K562 (cell line): ENCODE data around the gene RGL2. TPM values are rescaled to one million over a fixed set of nuclear protein-coding genes. Genes with fewer than 3 reads are reported as not detected.
A peak's percentile ranks its signal among the peaks of the same experiment; 100 is the strongest.

ENCODE experiments used
- ATAC-seq: fragments of 200-7000 bp; cut with Tn5 transposase; 3 replicates; pipeline ENCODE4 v1.9.1; 2020; ENCODE audit warnings: moderate library complexity
- BruUV-seq: library from RNA; stranded (reverse); fragments of 400-500 nt; replicated peaks from 2 replicates; lab custom pipeline; 2021; lab: Mats Ljungman, UMichigan
- CTCF ChIA-PET: fragments of 300-600 bp; formaldehyde crosslinking; extraction: SDS; loops from one replicate; lab custom pipeline; 2021; ENCODE audit warnings: low intra/inter-chr PET ratio; lab: Yijun Ruan, JAX
- POLR2A ChIA-PET: fragments of 300-600, 350-650 bp; sonication (Branson Sonifier 250); formaldehyde crosslinking; extraction: SDS; loops from one replicate; lab custom pipeline; 2021; ENCODE audit warnings: antibody characterized with exemption, inconsistent platforms; lab: Yijun Ruan, JAX
- DNase-seq, 4 experiments: peaks; one replicate each; pipeline versions ENCODE4 v3.0.0 to v3.0.0-alpha.2; 2011 to 2018; ENCODE audit warnings: low spot score in 3 of 4, mixed read lengths in 3 of 4; ENCODE audit errors: extremely low read depth in 1 of 4
- FAIRE-seq: peaks from 2 replicates; lab custom pipeline; 2011; peaks lifted over from hg19 to GRCh38; lab: Jason Lieb, UNC
- H2AFZ ChIP-seq: 2 replicates; pipeline ENCODE4 v1.6.0; 2011; ENCODE audit warnings: low read depth, low read length, control low read depth, inconsistent platforms
- H3K27ac ChIP-seq: fragments of 200-600 bp; 3 replicates; pipeline ENCODE4 v1.8.0; 2011; ENCODE audit warnings: low read depth, mild to moderate bottlenecking, control low read depth, inconsistent platforms, low read length, moderate library complexity, mixed read lengths; ENCODE audit errors: extremely low read depth
- H3K27me3 ChIP-seq, 2 experiments: fragments of 300-600 bp in 1 of 2; 2 replicates in 1 of 2; 3 replicates in 1 of 2; pipeline versions ENCODE4 v1.6.0 to v1.8.0; 2011; ENCODE audit warnings: inconsistent platforms in 2 of 2, low read length in 2 of 2, mild to moderate bottlenecking in 1 of 2, mixed read lengths in 1 of 2, moderate library complexity in 1 of 2; ENCODE audit not compliant: control insufficient read depth in 2 of 2, insufficient read depth in 2 of 2
- H3K36me3 ChIP-seq: fragments of 300-600 bp; 3 replicates; pipeline ENCODE4 v1.8.0; 2011; ENCODE audit warnings: mild to moderate bottlenecking, low read length, inconsistent platforms; ENCODE audit not compliant: control insufficient read depth, insufficient read depth
- H3K4me1 ChIP-seq, 2 experiments: fragments of 200-600 bp in 1 of 2; replicated peaks in 1 of 2; 2 replicates in 1 of 2; 3 replicates in 1 of 2; pipeline versions ENCODE4 v1.5.1 to v1.8.0; 2011; ENCODE audit warnings: inconsistent platforms in 2 of 2, low read length in 2 of 2, mild to moderate bottlenecking in 1 of 2, mixed read lengths in 1 of 2, moderate library complexity in 1 of 2; ENCODE audit not compliant: control insufficient read depth in 2 of 2, insufficient read depth in 2 of 2
- H3K4me2 ChIP-seq: 2 replicates; pipeline ENCODE4 v1.6.1; 2011; ENCODE audit warnings: low read length, control low read depth, inconsistent platforms, mixed read lengths; ENCODE audit not compliant: insufficient read depth
- H3K4me3 ChIP-seq: fragments of 200-600 bp; sonication (generic), shearing (Covaris generic); 2 replicates; pipeline ENCODE4 v1.5.1; 2016; ENCODE audit warnings: control low read depth, inconsistent platforms
- H3K79me2 ChIP-seq: fragments of 200-600 bp; 3 replicates; pipeline ENCODE4 v1.8.0; 2011; ENCODE audit warnings: low read length, inconsistent platforms; ENCODE audit not compliant: control insufficient read depth, insufficient read depth
- H3K9ac ChIP-seq, 2 experiments: 2 replicates each; pipeline versions ENCODE4 v1.6.0 to v1.6.1; 2011; ENCODE audit warnings: low read depth in 2 of 2, low read length in 2 of 2, control low read depth in 1 of 2, inconsistent platforms in 1 of 2, mild to moderate bottlenecking in 1 of 2, mixed read lengths in 1 of 2; ENCODE audit not compliant: insufficient read depth in 1 of 2
- H3K9me1 ChIP-seq: one replicate; pipeline ENCODE4 v1.6.0; 2011; ENCODE audit warnings: inconsistent platforms, mild to moderate bottlenecking, low read length, moderate library complexity; ENCODE audit not compliant: control insufficient read depth, insufficient read depth
- H3K9me3 ChIP-seq: replicated peaks from 2 replicates; pipeline ENCODE4 v1.5.1; 2011; ENCODE audit warnings: low read depth, low read length, inconsistent platforms; ENCODE audit not compliant: control insufficient read depth, insufficient read depth
- H4K20me1 ChIP-seq: replicated peaks from 2 replicates; pipeline ENCODE4 v1.6.1; 2011; ENCODE audit warnings: low read length, inconsistent platforms, mixed read lengths; ENCODE audit not compliant: control insufficient read depth, insufficient read depth
- C11orf30 ChIP-seq: fragments of 450-650 bp; IDR thresholded peaks from 2 replicates; pipeline ENCODE4 v1.6.1; 2016; ENCODE audit warnings: low read depth, mild to moderate bottlenecking
- HIVEP1 ChIP-seq: fragments of 250-450 bp; sonication (Bioruptor Pico); IDR thresholded peaks from 2 replicates; pipeline ENCODE4 v1.4.0; 2020; ENCODE audit warnings: mild to moderate bottlenecking
- MCM7 ChIP-seq, 2 experiments: fragments of 450-650 bp; IDR thresholded peaks; 2 replicates each; pipeline ENCODE4 v1.6.1; 2016 to 2018
- POLR2A ChIP-seq: fragments of 450-650 bp; conservative IDR thresholded peaks from 2 replicates; pipeline ENCODE4 v1.6.1; 2016
- TEAD1 ChIP-seq, 2 experiments: fragments of 450-650 bp in 1 of 2; sonication (generic) in 1 of 2; formaldehyde crosslinking; IDR thresholded peaks; 2 replicates each; pipeline versions ENCODE4 v1.4.0 to v1.8.0; 2020 to 2022; ENCODE audit warnings: mild to moderate bottlenecking in 2 of 2, missing genetic modification reagents in 1 of 2
- ZNF121 ChIP-seq: sonication (generic); formaldehyde crosslinking; conservative IDR thresholded peaks from 2 replicates; pipeline ENCODE4 v1.8.0; 2022; ENCODE audit warnings: missing genetic modification reagents
- ZNF316 ChIP-seq: fragments of 450-650 bp; IDR thresholded peaks from 2 replicates; pipeline ENCODE4 v1.6.1; 2016
- WGBS: fragments of 100-300 bp; shearing (Covaris generic); methylation state at CpG from one replicate; pipeline ENCODE4 v1.1.6; 2016; ENCODE audit warnings: low coverage, mixed read lengths; ENCODE audit not compliant: insufficient coverage; ENCODE audit errors: missing lambda C conversion rate; 5-methylcytosine and 5-hydroxymethylcytosine counted together
- in situ Hi-C: fragments of 300-500 bp; cut with MboI; formaldehyde crosslinking; loops from 4 replicates; pipeline ENCODE4 v1.15.0; 2018; ENCODE audit warnings: inconsistent platforms, mixed read lengths
- intact Hi-C: fragments of 100-400 bp; cut with micrococcal nuclease; formaldehyde crosslinking; loops from 2 replicates; pipeline ENCODE4 v1.14.2; 2022
- polyA plus RNA-seq, 8 experiments: library from polyadenylated mRNA; depleted of rRNA in 4 of 8; stranded (reverse) in 5 of 8; unstranded in 3 of 8; fragments of >200 nt; fragmentation: Nextera tagmentation in 2 of 8; fragmentation: Illumina TruSeq in 1 of 8; extraction: Ambion mirVana in 2 of 8; extraction: Trizol in 1 of 8; gene quantifications; 2 replicates each; pipeline versions ENCODE4 v1.2.1 to v1.2.3, GENCODE V29; 2011 to 2014; ENCODE audit warnings: inconsistent platforms in 1 of 8, missing spikeins in 1 of 8
- total RNA-seq, 7 experiments: library from RNA; depleted of rRNA in 6 of 7; stranded (reverse); fragments of >200 nt in 6 of 7; fragmentation: Illumina TruSeq in 2 of 7; extraction: Trizol in 2 of 7; gene quantifications; 2 replicates each; pipeline versions ENCODE4 v1.2.1 to v1.2.3, GENCODE V29; 2011 to 2021; ENCODE audit warnings: low replicate concordance in 1 of 7

The RGL2 gene
- total and polyA plus RNA-seq, 9 of the 15 experiments (the other 6 are each of a cell fraction or from before 2014, with no cell fraction given), result 1.8 to 57.1 (median 19.5) TPM

DNA sequence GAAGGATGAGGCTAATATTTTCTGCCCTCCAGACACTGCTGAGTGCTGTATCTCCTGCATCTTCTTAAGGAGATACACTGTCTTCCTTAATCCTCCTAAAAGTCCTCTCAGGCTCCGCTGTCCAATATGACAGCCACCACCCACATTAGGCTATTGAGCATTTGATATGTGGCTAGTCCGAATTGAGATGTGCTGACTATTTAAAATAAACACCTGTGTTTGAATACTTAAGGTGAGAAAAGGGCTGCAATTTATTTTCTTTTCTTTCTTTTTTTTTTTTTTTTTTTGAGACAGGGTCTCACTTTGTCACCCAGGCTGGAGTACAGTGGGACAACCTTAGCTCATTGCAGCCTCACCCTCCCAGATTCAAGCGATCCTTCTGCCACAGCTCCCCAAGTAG lies 3.1 kb upstream of the RGL2 start:
- peaks cover 48% of the 10 kb centered on the region for H3K79me2 ChIP-seq
- no peak overlapping the region for H3K4me3 ChIP-seq
- no peak overlapping the region for H3K9ac ChIP-seq
- no peaks in the 10 kb centered on the region for H3K27me3 ChIP-seq
- H3K9me3 ChIP-seq, result no peaks in the 10 kb centered on the region
- peaks cover 2% of the 10 kb centered on the region for H3K9me1 ChIP-seq
- ChIA-PET CTCF (no interaction called here), POLR2A (interaction anchor here (3.0 to 3.1 kb wide), 2 partner anchors 10 to 13 kb away, joined by 13 to 25 read pairs; partner anchors contain the start of genes PFDN6 and WDR46)
- FAIRE-seq, result no peak
- no TSS peak for BruUV-seq
- H3K27ac ChIP-seq, result no peak overlapping the region
- WGBS, result 79% methylated on average over 3 of the region's 3 CpGs
- no peak for DNase-seq
- in situ Hi-C loops (no loop called here), intact Hi-C loops (no loop called here)
- H3K36me3 ChIP-seq, result peaks cover 51% of the 10 kb centered on the region
- peaks cover 11% of the 10 kb centered on the region; the same call in 1 of the 2 replicates for H4K20me1 ChIP-seq
- peaks cover 9 to 50% of the 10 kb centered on the region in 2 experiments for H3K4me1 ChIP-seq
- ATAC-seq, result no peak
- peak overlapping the region; percentile 25; the same call in 1 of the 2 replicates for H3K4me2 ChIP-seq
- peak; percentile 50; the same call in 1 of the 2 replicates for TF ChIP-seq ZNF316
- TF ChIP-seq MCM7 (IDR thresholded peaks at IDR 0.05), result no peak
- 0 out of 2 replicates have a peak, but pooled peaks have one; percentile 25 for TF ChIP-seq POLR2A
- no peak for TF ChIP-seq TEAD1 (CRISPR knock-in tag; IDR thresholded peaks at IDR 0.05)
- TF ChIP-seq ZNF121 (CRISPR knock-in tag), result no peak
- TF ChIP-seq HIVEP1, result no peak
- peak; percentile 50; the same call in 1 of the 2 replicates for TF ChIP-seq C11orf30
- no peak overlapping the region for H2AFZ ChIP-seq
